Left ventricle myocardium inferior (tissue), 1 donor: ENCODE results near the gene TOR3A. TPM values are rescaled to one million over a fixed set of nuclear protein-coding genes. Genes with fewer than 3 reads are reported as not detected.

ENCODE experiments used
- DNase-seq: peaks from one replicate; pipeline ENCODE4 v3.0.0-alpha.2; 2020
- H3K27ac ChIP-seq: fragments of 200-600 bp; replicated peaks from 2 replicates; pipeline ENCODE4 v1.8.0; 2021
- H3K27me3 ChIP-seq: fragments of 200-600 bp; 2 replicates; pipeline ENCODE4 v1.8.0; 2021; ENCODE audit warnings: low read depth
- H3K36me3 ChIP-seq: fragments of 200-600 bp; 2 replicates; pipeline ENCODE4 v1.8.0; 2021
- H3K4me1 ChIP-seq: fragments of 200-600 bp; 2 replicates; pipeline ENCODE4 v1.8.0; 2021
- H3K4me3 ChIP-seq: fragments of 200-600 bp; 2 replicates; pipeline ENCODE4 v1.8.0; 2021; ENCODE audit warnings: mild to moderate bottlenecking, moderate library complexity
- H3K9me3 ChIP-seq: fragments of 200-600 bp; replicated peaks from 2 replicates; pipeline ENCODE4 v1.8.0; 2021
- CTCF ChIP-seq: fragments of 200-600 bp; IDR thresholded peaks from 2 replicates; pipeline ENCODE4 v1.8.0; 2021; ENCODE audit warnings: antibody characterized with exemption, mild to moderate bottlenecking, borderline replicate concordance
- intact Hi-C: fragments of 100-400 bp; cut with micrococcal nuclease; formaldehyde crosslinking; loops from one replicate; pipeline ENCODE4 v1.11.0; 2022
- total RNA-seq: library from RNA; stranded (reverse); fragmentation: NEBNext Ultra II Directional; extraction: Animal tissue kit (Norgen Biotek cat#: 25700); gene quantifications from one replicate; pipeline ENCODE4 v1.2.1, GENCODE V29; 2021
- donor health status: DM: no; HTN: yes; CAD: no; lungs with severe emphysema.

Gene TOR3A
- total RNA-seq, 1 donor from 2014 or later = 9.6 TPM

GRCh38 chr1:179115181-179115580, 33.3 kb downstream of the TOR3A start:
- DNase-seq = no peak
- Histone ChIP-seq H3K27ac (no peak overlapping the region), H3K4me3 (no peak overlapping the region), H3K27me3 (no peaks in the 10 kb centered on the region), H3K4me1 (peaks cover 6% of the 10 kb centered on the region), H3K9me3 (no peaks in the 10 kb centered on the region), H3K36me3 (peaks cover 68% of the 10 kb centered on the region)
- intact Hi-C loops = no loop called here
- no peak for TF ChIP-seq CTCF

GRCh38 chr1:179119513-179119912, 37.6 kb downstream of the TOR3A start:
- Histone ChIP-seq H3K27ac (no peak overlapping the region), H3K4me3 (no peak overlapping the region), H3K27me3 (no peaks in the 10 kb centered on the region), H3K4me1 (peaks cover 6% of the 10 kb centered on the region), H3K36me3 (peaks cover 36% of the 10 kb centered on the region), H3K9me3 (no peaks in the 10 kb centered on the region)
- intact Hi-C loops = no loop called here
- TF ChIP-seq CTCF = no peak
- DNase-seq = no peak

GRCh38 chr1:179120736-179121135, 38.9 kb downstream of the TOR3A start:
- Histone ChIP-seq H3K9me3 (no peaks in the 10 kb centered on the region), H3K36me3 (peaks cover 35% of the 10 kb centered on the region), H3K4me3 (no peak overlapping the region), H3K27ac (no peak overlapping the region), H3K27me3 (no peaks in the 10 kb centered on the region), H3K4me1 (peaks cover 6% of the 10 kb centered on the region)
- DNase-seq = no peak
- intact Hi-C loops = loop anchor here (10.0 kb wide), 1 partner anchor 74 kb away; no protein-coding TSS in a partner anchor
- TF ChIP-seq CTCF = no peak

GRCh38 chr1:179121159-179121938, 39.5 kb downstream of the TOR3A start:
- no peak overlapping the region for H3K27ac ChIP-seq
- H3K27me3 ChIP-seq = no peaks in the 10 kb centered on the region

GRCh38 chr1:179124873-179125272, 43.0 kb downstream of the TOR3A start:
- Histone ChIP-seq H3K27ac (no peak overlapping the region), H3K9me3 (no peaks in the 10 kb centered on the region), H3K36me3 (peaks cover 7% of the 10 kb centered on the region), H3K4me1 (peaks cover 18% of the 10 kb centered on the region), H3K4me3 (no peak overlapping the region), H3K27me3 (no peaks in the 10 kb centered on the region)
- DNase-seq = no peak
- TF ChIP-seq CTCF = no peak
- intact Hi-C loops = loop anchor here (10.0 kb wide), 1 partner anchor 70 kb away; no protein-coding TSS in a partner anchor

More at GRCh38 chr1:179121159-179121938, 39.5 kb downstream of the TOR3A start:
- Histone ChIP-seq H3K4me3 (no peak overlapping the region), H3K4me1 (peaks cover 8% of the 10 kb centered on the region), H3K36me3 (peaks cover 34% of the 10 kb centered on the region), H3K9me3 (no peaks in the 10 kb centered on the region)
- peak; percentile 67 for TF ChIP-seq CTCF
- no peak for DNase-seq
- intact Hi-C loops = loop anchor here (10.0 kb wide), 1 partner anchor 73 kb away; no protein-coding TSS in a partner anchor
